ELF-1 (cell line): ENCODE measurements around the gene KRT71.

Experiments used
- DNase-seq: peaks from one replicate; pipeline ENCODE4 v3.0.0-alpha.2; 2016; ENCODE audit warnings: low read depth, low spot score

Gene KRT71

DNA sequence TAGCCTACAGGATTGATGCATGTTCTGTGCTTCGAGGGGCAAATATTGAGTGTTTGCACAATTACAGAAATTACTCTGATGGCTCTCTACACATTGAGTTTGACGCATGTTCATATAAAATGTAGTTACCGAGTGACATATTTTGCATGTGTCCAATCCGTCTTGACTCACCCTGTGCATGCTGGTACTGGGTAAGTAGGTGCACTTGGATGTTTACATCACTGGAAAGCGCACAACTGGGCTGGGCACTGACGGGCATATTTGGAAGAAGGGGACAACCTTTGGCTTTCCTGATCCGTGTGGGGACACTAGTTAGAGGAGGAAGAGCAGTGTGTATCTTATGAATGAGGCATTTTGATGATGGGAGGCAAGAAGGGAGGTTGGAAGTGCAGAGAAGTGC lies 55.0 kb downstream of the KRT71 start:
- DNase-seq: no peak

- DNase-seq: peak; percentile 80
Measured at GRCh38 chr12:52496590-52497071, 56.3 kb downstream of the KRT71 start.

GRCh38 chr12:52496054-52496453 lies 56.9 kb downstream of the KRT71 start:
- DNase-seq: no peak

DNA sequence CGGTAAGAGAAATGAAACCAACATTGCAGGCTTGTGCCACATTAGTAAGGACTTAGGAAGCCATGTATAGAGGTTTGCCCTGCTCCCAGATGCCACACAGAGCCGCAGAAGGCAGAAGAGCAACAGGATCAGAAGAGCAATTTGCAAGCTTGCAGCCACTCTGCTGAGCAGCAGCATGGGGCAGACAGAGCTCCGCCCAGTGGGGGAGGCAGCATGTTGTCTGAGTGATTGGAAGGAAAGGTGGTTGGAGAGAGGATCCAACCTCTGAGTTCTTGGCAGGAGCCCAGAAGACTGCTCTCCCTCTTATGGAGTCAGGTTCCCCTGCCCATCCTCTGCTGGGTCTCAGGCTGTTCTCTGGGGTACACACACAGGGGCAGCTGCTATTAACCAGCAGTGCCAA lies 57.6 kb downstream of the KRT71 start:
- DNase-seq: peak; percentile 58

DNA sequence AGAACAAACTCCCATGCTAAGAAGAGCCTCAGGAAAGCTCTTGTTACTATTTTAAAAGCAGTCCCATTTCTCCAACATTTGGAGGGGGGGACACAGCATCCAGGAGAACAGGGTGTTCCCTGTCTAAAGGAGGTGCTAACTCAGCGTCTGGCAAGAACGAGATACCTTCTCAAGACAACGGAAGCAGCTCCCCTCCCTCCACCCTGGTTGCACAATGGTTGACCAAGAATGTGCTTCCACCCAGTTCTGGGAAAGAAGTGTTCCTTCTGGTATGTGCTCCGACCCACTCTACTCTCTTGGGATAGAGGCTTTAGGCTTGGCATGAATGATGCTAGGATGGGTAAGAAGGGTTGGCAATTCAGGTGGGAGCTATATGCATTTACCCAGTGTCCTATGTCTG lies 58.4 kb downstream of the KRT71 start:
- no peak for DNase-seq

- DNase-seq: no peak
Measured at GRCh38 chr12:52494100-52494499, 58.8 kb downstream of the KRT71 start.
